OCI-LY7 (cell line): ENCODE measurements around the gene TKFC.

Source experiments
- EZH2phosphoT487 ChIP-seq: fragments of 200-600 bp; sonication (generic); IDR thresholded peaks from 2 replicates; pipeline ENCODE4 v1.6.1; 2018; ENCODE audit warnings: low read depth, borderline replicate concordance, mild to moderate bottlenecking, mixed run types, antibody characterized with exemption, low read length, moderate library complexity, mixed read lengths
- TF ChIP-seq, protein P1 (sequence below): fragments of 200-600 bp; sonication (generic); conservative IDR thresholded peaks from 2 replicates; pipeline ENCODE4 v1.5.1; 2014; ENCODE audit warnings: mild to moderate bottlenecking, antibody characterized with exemption, low read length, moderate library complexity, mixed read lengths

DNA sequence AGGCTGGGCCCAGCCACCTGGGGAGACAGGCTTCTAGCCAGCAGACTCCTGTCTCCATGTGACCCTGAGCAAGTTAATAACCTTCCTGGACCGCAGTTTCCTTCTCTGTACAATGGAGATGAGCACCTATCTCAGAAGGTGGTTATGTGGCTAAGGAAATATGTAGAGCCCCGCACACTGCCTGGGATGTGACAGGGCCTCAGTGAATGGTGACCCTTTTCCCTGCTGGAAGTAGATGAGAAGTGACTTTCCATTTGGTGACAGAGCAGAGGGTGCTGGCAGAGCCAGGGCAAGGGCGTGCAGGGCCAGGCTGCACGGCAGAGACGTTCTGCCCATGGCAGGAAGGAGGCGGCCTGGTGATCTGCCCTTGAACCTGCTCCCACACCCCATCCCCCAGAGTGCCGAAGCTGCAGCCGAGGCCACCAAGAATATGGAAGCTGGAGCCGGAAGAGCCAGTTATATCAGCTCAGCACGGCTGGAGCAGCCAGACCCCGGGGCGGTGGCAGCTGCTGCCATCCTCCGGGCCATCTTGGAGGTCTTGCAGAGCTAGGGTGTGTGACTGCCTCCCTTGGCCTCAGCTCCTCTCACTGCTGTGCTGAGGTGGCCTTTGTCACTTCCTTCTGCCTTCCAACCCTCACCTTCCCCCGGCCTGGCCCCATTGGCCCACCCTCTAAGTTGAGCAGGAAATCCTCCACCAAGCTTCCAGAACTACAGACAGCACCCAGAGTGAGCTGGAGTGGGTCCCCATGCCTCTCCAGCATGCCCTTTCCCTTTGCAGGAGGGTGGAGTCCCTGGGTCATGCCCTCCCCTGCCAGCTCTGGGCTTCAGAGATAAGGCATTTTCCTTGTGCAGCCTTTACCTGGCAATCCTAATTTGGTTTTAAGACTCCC is 13.2 kb downstream of the TKFC start:
- TF ChIP-seq, protein P1, sequence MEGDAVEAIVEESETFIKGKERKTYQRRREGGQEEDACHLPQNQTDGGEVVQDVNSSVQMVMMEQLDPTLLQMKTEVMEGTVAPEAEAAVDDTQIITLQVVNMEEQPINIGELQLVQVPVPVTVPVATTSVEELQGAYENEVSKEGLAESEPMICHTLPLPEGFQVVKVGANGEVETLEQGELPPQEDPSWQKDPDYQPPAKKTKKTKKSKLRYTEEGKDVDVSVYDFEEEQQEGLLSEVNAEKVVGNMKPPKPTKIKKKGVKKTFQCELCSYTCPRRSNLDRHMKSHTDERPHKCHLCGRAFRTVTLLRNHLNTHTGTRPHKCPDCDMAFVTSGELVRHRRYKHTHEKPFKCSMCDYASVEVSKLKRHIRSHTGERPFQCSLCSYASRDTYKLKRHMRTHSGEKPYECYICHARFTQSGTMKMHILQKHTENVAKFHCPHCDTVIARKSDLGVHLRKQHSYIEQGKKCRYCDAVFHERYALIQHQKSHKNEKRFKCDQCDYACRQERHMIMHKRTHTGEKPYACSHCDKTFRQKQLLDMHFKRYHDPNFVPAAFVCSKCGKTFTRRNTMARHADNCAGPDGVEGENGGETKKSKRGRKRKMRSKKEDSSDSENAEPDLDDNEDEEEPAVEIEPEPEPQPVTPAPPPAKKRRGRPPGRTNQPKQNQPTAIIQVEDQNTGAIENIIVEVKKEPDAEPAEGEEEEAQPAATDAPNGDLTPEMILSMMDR = no peak
- no peak for TF ChIP-seq EZH2phosphoT487
